TTC549 (cell line): ENCODE data around the gene CIITA.
"Not testable (repeated sequence)": the region's sequence is repeated elsewhere in the genome, so short reads cannot be mapped to it uniquely, and the experiment has no call there.

Experiments
- FAIRE-seq: peaks from 2 replicates; lab custom pipeline; 2012; peaks lifted over from hg19 to GRCh38; lab: Jason Lieb, UNC

CIITA gene

GRCh38 chr16:10920726-10921427, 43.9 kb downstream of the CIITA start:
- FAIRE-seq, result no peak

GRCh38 chr16:10921536-10922327, 44.7 kb downstream of the CIITA start:
- no peak for FAIRE-seq

GRCh38 chr16:10922328-10923145, 45.5 kb downstream of the CIITA start:
- FAIRE-seq, result no peak

- FAIRE-seq, result no peak
These were observed 46.2 kb downstream of the CIITA start for GRCh38 chr16:10923146-10923649.

GRCh38 chr16:10923650-10924214, 46.7 kb downstream of the CIITA start:
- FAIRE-seq, result no peak

- not testable (repeated sequence) for FAIRE-seq
These were observed 48.3 kb downstream of the CIITA start for GRCh38 chr16:10925285-10925684.

GRCh38 chr16:10926094-10926493, 49.1 kb downstream of the CIITA start:
- no peak for FAIRE-seq

GRCh38 chr16:10926867-10927266, 49.9 kb downstream of the CIITA start:
- FAIRE-seq, result no peak

GRCh38 chr16:10927497-10928112, 50.6 kb downstream of the CIITA start:
- FAIRE-seq, result no peak

GRCh38 chr16:10929097-10929496, 52.1 kb downstream of the CIITA start:
- not testable (repeated sequence) for FAIRE-seq

- no peak for FAIRE-seq
These were observed 53.1 kb downstream of the CIITA start for GRCh38 chr16:10929853-10930754.

GRCh38 chr16:10930755-10931093, 53.7 kb downstream of the CIITA start:
- FAIRE-seq, result no peak

GRCh38 chr16:10931134-10931533, 54.1 kb downstream of the CIITA start:
- FAIRE-seq, result no peak

GRCh38 chr16:10931977-10932632, 55.1 kb downstream of the CIITA start:
- no peak for FAIRE-seq

- FAIRE-seq, result no peak
These were observed 56.1 kb downstream of the CIITA start for GRCh38 chr16:10932959-10933710.

GRCh38 chr16:10933865-10934264, 56.9 kb downstream of the CIITA start:
- FAIRE-seq, result no peak

- FAIRE-seq, result no peak
These were observed 57.5 kb downstream of the CIITA start for GRCh38 chr16:10934325-10935107.

GRCh38 chr16:10935226-10935915, 58.4 kb downstream of the CIITA start:
- no peak for FAIRE-seq
